Activated gamma-delta T cell (primary cell): Measurements from ENCODE around the gene FRMPD1.

Experiments used
- DNase-seq: peaks from one replicate; lab custom pipeline; 2025; lab: John Stamatoyannopoulos, UW

Gene FRMPD1

GRCh38 chr9:37626708-37627292 lies 24.0 kb upstream of the FRMPD1 start:
- DNase-seq: no peak

- DNase-seq: no peak
Measured at GRCh38 chr9:37632479-37632878, 18.3 kb upstream of the FRMPD1 start.

- no peak for DNase-seq
Measured at GRCh38 chr9:37635808-37636207, 14.9 kb upstream of the FRMPD1 start.

- DNase-seq: no peak
Measured at GRCh38 chr9:37636511-37637448, 14.0 kb upstream of the FRMPD1 start.

- DNase-seq: no peak
Measured at GRCh38 chr9:37639109-37639762, 11.5 kb upstream of the FRMPD1 start.

- no peak for DNase-seq
Measured at GRCh38 chr9:37639841-37640240, 10.9 kb upstream of the FRMPD1 start.

GRCh38 chr9:37640246-37640645 lies 10.5 kb upstream of the FRMPD1 start:
- DNase-seq: no peak

- DNase-seq: no peak
Measured at GRCh38 chr9:37641331-37641730, 9.4 kb upstream of the FRMPD1 start.

- DNase-seq: no peak
Measured at GRCh38 chr9:37643214-37643613, 7.5 kb upstream of the FRMPD1 start.

GRCh38 chr9:37645903-37646506 lies 4.7 kb upstream of the FRMPD1 start:
- no peak for DNase-seq

- DNase-seq: no peak
Measured at GRCh38 chr9:37650299-37650872, 368 bp upstream of the FRMPD1 start.

GRCh38 chr9:37652261-37652660 lies 1.5 kb downstream of the FRMPD1 start:
- DNase-seq: no peak

- DNase-seq: no peak
Measured at GRCh38 chr9:37653385-37653784, 2.6 kb downstream of the FRMPD1 start.

- DNase-seq: no peak
Measured at GRCh38 chr9:37656936-37657335, 6.2 kb downstream of the FRMPD1 start.

GRCh38 chr9:37660691-37661090 lies 9.9 kb downstream of the FRMPD1 start:
- DNase-seq: no peak

GRCh38 chr9:37663926-37664325 lies 13.2 kb downstream of the FRMPD1 start:
- no peak for DNase-seq

- no peak for DNase-seq
Measured at GRCh38 chr9:37667706-37668105, 17.0 kb downstream of the FRMPD1 start.

- no peak for DNase-seq
Measured at GRCh38 chr9:37668116-37668601, 17.4 kb downstream of the FRMPD1 start.

GRCh38 chr9:37669232-37669631 lies 18.5 kb downstream of the FRMPD1 start:
- DNase-seq: no peak

GRCh38 chr9:37675661-37676060 lies 24.9 kb downstream of the FRMPD1 start:
- no peak for DNase-seq

GRCh38 chr9:37676411-37676830 lies 25.7 kb downstream of the FRMPD1 start:
- no peak for DNase-seq

GRCh38 chr9:37677435-37677834 lies 26.7 kb downstream of the FRMPD1 start:
- no peak for DNase-seq
